Natural killer cell treated with Interleukin-12 subunit alpha and Interleukin-12 subunit beta and Interleukin-15 and Interleukin-18, amount 100 ng/mL, for 72 hours (primary cell): ENCODE results near the gene DDX25. TPM values are rescaled to one million over a fixed set of nuclear protein-coding genes. Genes with fewer than 3 reads are reported as not detected.
"Not testable (repeated sequence)": the region's sequence is repeated elsewhere in the genome, so short reads cannot be mapped to it uniquely, and the experiment has no call there.

Experiments used
- ATAC-seq, 2 donors: fragments of 150-1000 bp; cut with Tn5 transposase in 1 of 2; sonication (Bioruptor Pico), chemical (Tn5 transposase) in 1 of 2; 2 replicates each; pipeline ENCODE4 v1.10.0; 2021
- DNase-seq: peaks from one replicate; pipeline ENCODE4 v3.0.0; 2022; ENCODE audit warnings: low spot score
- H3K27ac Mint-ChIP-seq, 2 donors: 1 replicate in 1 of 2; 2 replicates in 1 of 2; pipeline ENCODE4 v1.8.0; 2022; ENCODE audit warnings: mixed read lengths in 2 of 2, mild to moderate bottlenecking in 1 of 2, moderate library complexity in 1 of 2
- H3K27me3 Mint-ChIP-seq, 2 donors: 1 replicate in 1 of 2; 2 replicates in 1 of 2; pipeline ENCODE4 v1.8.0; 2022; ENCODE audit warnings: mixed read lengths in 2 of 2
- H3K36me3 Mint-ChIP-seq: one replicate; pipeline ENCODE4 v1.8.0; 2022; ENCODE audit warnings: mixed read lengths
- H3K4me1 Mint-ChIP-seq, 2 donors: 1 replicate in 1 of 2; 2 replicates in 1 of 2; pipeline ENCODE4 v1.8.0; 2022; ENCODE audit warnings: low read depth in 2 of 2, mixed read lengths in 2 of 2, mild to moderate bottlenecking in 1 of 2
- H3K4me3 Mint-ChIP-seq: one replicate; pipeline ENCODE4 v1.8.0; 2022; ENCODE audit warnings: mixed read lengths
- H3K9me3 Mint-ChIP-seq: 2 replicates; pipeline ENCODE4 v1.8.0; 2022; ENCODE audit warnings: mixed read lengths
- total RNA-seq, 2 donors: library from RNA; stranded (reverse); gene quantifications; one replicate each; pipeline ENCODE4 v1.2.3, GENCODE V29; 2022

The DDX25 gene
- total RNA-seq, result not detected

DNA sequence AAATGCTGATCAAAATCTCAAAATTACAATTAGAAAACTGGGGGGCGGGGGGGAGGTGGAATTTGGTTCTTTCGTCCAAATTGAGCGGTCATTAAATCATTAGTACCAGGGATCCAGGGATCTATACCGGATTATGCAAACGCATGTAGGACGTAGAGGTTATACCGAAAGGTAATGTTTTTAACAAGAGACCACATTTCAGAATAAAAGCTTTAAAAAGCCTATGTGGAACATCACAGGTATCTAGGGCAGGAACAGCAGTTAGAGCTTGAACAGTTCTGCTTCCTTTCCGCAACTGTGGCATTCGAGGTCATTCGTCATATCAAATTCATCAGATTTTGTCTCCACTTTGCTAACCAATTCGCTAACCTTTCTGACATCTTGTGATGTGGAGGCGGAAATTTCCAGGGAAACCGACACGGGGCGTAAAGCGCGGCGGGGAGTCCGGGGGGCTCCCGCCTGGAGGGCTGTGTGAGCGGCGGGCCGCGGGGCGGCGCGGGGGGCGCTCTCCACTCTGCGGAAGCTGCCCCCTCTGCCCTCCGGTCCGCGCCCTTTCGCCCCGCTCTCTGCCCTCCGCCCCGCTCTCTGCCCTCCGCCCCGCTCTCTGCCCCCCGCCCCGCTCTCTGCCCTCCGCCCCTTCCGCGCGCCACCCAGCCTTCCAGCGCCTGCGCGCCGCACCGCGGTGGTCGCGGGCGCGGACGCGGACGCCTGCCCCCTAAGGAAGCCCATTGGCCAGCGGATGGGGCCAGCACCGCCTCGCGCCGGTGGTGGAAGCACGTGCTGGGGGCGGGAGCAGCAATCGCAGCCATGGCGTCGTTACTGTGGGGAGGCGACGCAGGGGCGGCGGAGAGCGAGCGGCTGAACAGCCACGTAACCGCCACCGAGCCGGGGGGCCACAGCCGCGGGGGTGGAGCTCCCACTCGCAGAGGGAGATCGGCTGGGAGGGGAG is at the start of gene DDX25:
TSS of gene DDX25 (plus strand) at position 798 of the 949 bp plus-strand sequence. CDS start at position 808, 10 bp downstream.
- DNase-seq (peak; percentile 69), ATAC-seq (peak in 1 of 2 donors; percentile 56)
- peaks cover 19 to 24% of the 10 kb centered on the region in 2 donors for H3K4me1 Mint-ChIP-seq
- H3K4me3 Mint-ChIP-seq, result peak within 1 kb of the TSS; percentile 96
- H3K27me3 Mint-ChIP-seq, result peaks cover 18 to 22% of the 10 kb centered on the region in 2 donors
- peak within 1 kb of the TSS; percentile 83 to 99 for H3K27ac Mint-ChIP-seq
- H3K36me3 Mint-ChIP-seq, result peaks cover 20% of the 10 kb centered on the region
- H3K9me3 Mint-ChIP-seq, result no peaks in the 10 kb centered on the region

GRCh38 chr11:125857670-125858069 is 46.6 kb upstream of the DDX25 start:
- ATAC-seq, DNase-seq, H3K9me3 Mint-ChIP-seq, H3K27ac Mint-ChIP-seq, H3K4me3 Mint-ChIP-seq, H3K4me1 Mint-ChIP-seq, H3K36me3 Mint-ChIP-seq: not testable (repeated sequence)
- peaks cover 22 to 25% of the 10 kb centered on the region in 2 donors for H3K27me3 Mint-ChIP-seq

GRCh38 chr11:125862786-125863185 is 41.5 kb upstream of the DDX25 start:
- not testable (repeated sequence) for ATAC-seq, H3K9me3 Mint-ChIP-seq, H3K36me3 Mint-ChIP-seq, H3K27ac Mint-ChIP-seq, H3K27me3 Mint-ChIP-seq, H3K4me3 Mint-ChIP-seq, H3K4me1 Mint-ChIP-seq, DNase-seq

DNA sequence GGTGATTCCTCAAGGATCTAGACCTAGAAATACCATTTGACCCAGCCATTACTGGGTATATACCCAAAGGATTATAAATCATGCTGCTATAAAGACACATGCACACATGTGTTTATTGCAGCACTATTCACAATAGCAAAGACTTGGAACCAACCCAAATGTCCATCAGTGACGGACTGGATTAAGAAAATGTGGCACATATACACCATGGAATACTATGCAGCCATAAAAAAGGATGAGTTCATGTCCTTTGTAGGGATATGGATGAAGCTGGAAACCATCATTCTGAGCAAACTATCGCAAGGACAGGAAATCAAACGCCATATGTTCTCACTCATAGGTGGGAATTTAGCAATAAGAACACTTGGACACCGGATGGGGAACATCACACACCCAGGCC is 39.0 kb upstream of the DDX25 start:
- not testable (repeated sequence) for H3K36me3 Mint-ChIP-seq, ATAC-seq, H3K27ac Mint-ChIP-seq, H3K27me3 Mint-ChIP-seq, H3K4me3 Mint-ChIP-seq, H3K9me3 Mint-ChIP-seq, DNase-seq, H3K4me1 Mint-ChIP-seq

- Mint-ChIP-seq H3K4me1 (no peaks in the 10 kb centered on the region), H3K36me3 (peaks cover 4% of the 10 kb centered on the region)
Observed at GRCh38 chr11:125869521-125869920, 34.8 kb upstream of the DDX25 start.

GRCh38 chr11:125871391-125872137 is 32.7 kb upstream of the DDX25 start:
- DNase-seq (no peak), ATAC-seq (no peak)
- no peak overlapping the region for H3K27ac Mint-ChIP-seq
- no peaks in the 10 kb centered on the region for H3K9me3 Mint-ChIP-seq
- H3K27me3 Mint-ChIP-seq, result peaks cover 7 to 13% of the 10 kb centered on the region in 2 donors
- no peaks in the 10 kb centered on the region for H3K4me1 Mint-ChIP-seq
- H3K4me3 Mint-ChIP-seq, result no peak overlapping the region
- peaks cover 4% of the 10 kb centered on the region for H3K36me3 Mint-ChIP-seq

More at GRCh38 chr11:125869521-125869920, 34.8 kb upstream of the DDX25 start:
- H3K9me3 Mint-ChIP-seq, result no peaks in the 10 kb centered on the region
- no peak for DNase-seq
- no peak overlapping the region for H3K4me3 Mint-ChIP-seq
- peaks cover 2 to 13% of the 10 kb centered on the region in 2 donors for H3K27me3 Mint-ChIP-seq
- H3K27ac Mint-ChIP-seq, result no peak overlapping the region
- ATAC-seq, result no peak

DNA sequence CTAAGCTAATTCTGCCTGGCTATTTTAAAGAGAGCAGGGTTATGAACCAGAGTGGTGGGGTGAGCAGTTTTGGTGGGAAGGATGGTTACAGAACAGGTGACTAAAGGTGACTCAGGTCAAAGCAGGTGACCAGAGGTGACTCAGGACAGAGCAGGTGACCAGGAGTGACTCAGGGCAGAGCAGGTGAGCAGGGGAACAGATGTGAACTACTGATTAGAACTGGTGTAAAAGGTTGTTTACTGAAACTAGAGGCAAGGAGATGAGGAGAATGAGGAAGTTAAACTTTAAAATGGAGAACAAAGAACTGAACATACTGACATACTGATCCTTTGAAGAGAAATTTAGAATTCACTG is 32.2 kb upstream of the DDX25 start:
- DNase-seq (no peak), ATAC-seq (no peak)
- no peak overlapping the region for H3K27ac Mint-ChIP-seq
- no peak overlapping the region for H3K4me3 Mint-ChIP-seq
- no peaks in the 10 kb centered on the region for H3K4me1 Mint-ChIP-seq
- no peaks in the 10 kb centered on the region for H3K9me3 Mint-ChIP-seq
- peaks cover 4% of the 10 kb centered on the region for H3K36me3 Mint-ChIP-seq
- peaks cover 7 to 13% of the 10 kb centered on the region in 2 donors for H3K27me3 Mint-ChIP-seq

DNA sequence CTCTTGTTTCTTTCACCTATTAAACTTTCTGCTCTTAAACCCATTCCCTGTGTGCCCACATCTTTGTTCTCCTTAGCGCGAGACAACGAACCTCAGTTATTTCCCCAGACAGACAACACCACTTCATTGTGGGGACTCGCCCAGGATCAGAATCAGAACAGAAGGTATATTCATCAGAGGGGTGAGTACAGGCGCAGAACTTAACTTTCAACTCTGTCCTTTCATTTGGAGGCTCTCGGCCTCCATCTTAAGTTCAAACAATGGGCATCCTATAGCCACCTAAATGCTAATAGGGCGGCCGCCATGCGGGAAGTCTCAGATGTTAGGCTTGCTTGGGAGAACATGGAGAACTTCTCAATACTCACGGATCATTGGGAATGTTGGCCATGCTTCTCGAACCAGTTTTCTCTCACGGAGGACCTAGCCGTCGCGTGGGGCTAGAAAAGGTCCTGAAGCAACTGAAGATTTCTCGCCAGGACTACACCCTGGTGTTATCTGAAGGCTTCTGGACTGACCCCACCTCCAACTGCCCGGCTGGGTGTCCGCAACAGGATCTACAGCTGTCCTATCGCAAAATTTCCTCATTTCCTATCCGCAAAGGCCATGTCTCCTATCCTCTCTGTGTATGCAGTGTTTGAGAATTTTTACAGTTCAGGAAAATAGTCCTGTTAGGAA is 30.3 kb upstream of the DDX25 start:
- peaks cover 9 to 13% of the 10 kb centered on the region in 2 donors for H3K27me3 Mint-ChIP-seq
- H3K4me3 Mint-ChIP-seq, result no peak overlapping the region
- no peak for DNase-seq
- peak in 1 of 2 donors; percentile 11 for ATAC-seq
- H3K36me3 Mint-ChIP-seq, result peaks cover 4% of the 10 kb centered on the region
- no peaks in the 10 kb centered on the region for H3K4me1 Mint-ChIP-seq
- no peaks in the 10 kb centered on the region for H3K9me3 Mint-ChIP-seq
- H3K27ac Mint-ChIP-seq, result no peak overlapping the region

- ATAC-seq (peak; percentile 60 to 68), DNase-seq (no peak)
- no peak overlapping the region for H3K4me3 Mint-ChIP-seq
- no peak overlapping the region for H3K27ac Mint-ChIP-seq
- no peaks in the 10 kb centered on the region for H3K9me3 Mint-ChIP-seq
- H3K27me3 Mint-ChIP-seq, result peaks cover 9 to 13% of the 10 kb centered on the region in 2 donors
- no peaks in the 10 kb centered on the region for H3K4me1 Mint-ChIP-seq
- peaks cover 4% of the 10 kb centered on the region for H3K36me3 Mint-ChIP-seq
Observed at GRCh38 chr11:125874556-125875124, 29.7 kb upstream of the DDX25 start.

DNA sequence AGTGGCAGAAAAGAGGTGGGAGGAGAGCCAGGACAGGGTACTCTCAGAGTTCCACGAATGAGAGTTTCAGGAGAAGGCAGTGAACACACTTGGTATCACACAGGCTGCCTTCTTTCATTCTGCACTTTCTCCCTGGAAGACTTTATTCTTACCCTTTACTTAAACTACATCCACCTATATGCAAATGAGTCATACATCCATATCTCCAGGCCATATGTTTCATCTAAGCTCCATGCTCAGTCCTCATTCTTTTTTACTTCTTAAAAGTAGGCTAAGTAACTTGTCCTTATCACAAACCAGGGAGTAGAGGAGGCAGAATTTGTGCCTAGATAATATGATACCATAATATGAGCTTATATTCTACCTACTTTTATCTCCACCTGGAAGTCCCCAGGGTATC is 23.0 kb upstream of the DDX25 start:
- ATAC-seq (no peak), DNase-seq (no peak)
- Mint-ChIP-seq H3K4me3 (no peak overlapping the region), H3K36me3 (no peaks in the 10 kb centered on the region), H3K27me3 (peaks cover 4 to 18% of the 10 kb centered on the region in 2 donors), H3K27ac (no peak overlapping the region), H3K4me1 (peaks cover 1 to 2% of the 10 kb centered on the region in 2 donors), H3K9me3 (no peaks in the 10 kb centered on the region)

GRCh38 chr11:125883375-125883774 is 20.9 kb upstream of the DDX25 start:
- no peaks in the 10 kb centered on the region for H3K9me3 Mint-ChIP-seq
- peaks cover 13 to 16% of the 10 kb centered on the region in 2 donors for H3K4me1 Mint-ChIP-seq
- no peak overlapping the region for H3K27ac Mint-ChIP-seq
- H3K27me3 Mint-ChIP-seq, result peaks cover 4 to 17% of the 10 kb centered on the region in 2 donors
- H3K4me3 Mint-ChIP-seq, result no peak overlapping the region
- ATAC-seq, result no peak
- DNase-seq, result no peak
- no peaks in the 10 kb centered on the region for H3K36me3 Mint-ChIP-seq

GRCh38 chr11:125886997-125887372 is 17.3 kb upstream of the DDX25 start:
- Mint-ChIP-seq H3K4me3 (peak overlapping the region; percentile 93), H3K36me3 (no peaks in the 10 kb centered on the region)

More at GRCh38 chr11:125886997-125887372, 17.3 kb upstream of the DDX25 start:
- Mint-ChIP-seq H3K9me3 (no peaks in the 10 kb centered on the region), H3K27ac (peak overlapping the region; percentile 91 to 98), H3K27me3 (peaks cover 0 to 9% of the 10 kb centered on the region in 2 donors), H3K4me1 (peaks cover 18 to 22% of the 10 kb centered on the region in 2 donors)
- DNase-seq (no peak), ATAC-seq (peak; percentile 21 to 59)
